RWPE1 (cell line): ENCODE measurements around the gene GFRA1.

Experiments
- CTCF ChIA-PET: fragments of 350-600 bp; sonication (Branson Sonifier 250); formaldehyde crosslinking; extraction: SDS; loops from one replicate; lab custom pipeline; 2021; lab: Yijun Ruan, JAX
- POLR2A ChIA-PET: fragments of 400-600 bp; formaldehyde crosslinking; extraction: SDS; loops from one replicate; lab custom pipeline; 2020; ENCODE audit warnings: antibody characterized with exemption; ENCODE audit not compliant: low non-redundant PET; lab: Yijun Ruan, JAX
- DNase-seq: peaks from one replicate; pipeline ENCODE4 v3.0.0; 2012; ENCODE audit warnings: low spot score
- H3K27ac ChIP-seq: fragments of 450-650 bp; 2 replicates; pipeline ENCODE4 v1.5.1; 2017
- CTCF ChIP-seq: fragments of 450-650 bp; conservative IDR thresholded peaks from 2 replicates; pipeline ENCODE4 v1.5.1; 2017; ENCODE audit warnings: low read depth, mild to moderate bottlenecking

The GFRA1 gene

DNA sequence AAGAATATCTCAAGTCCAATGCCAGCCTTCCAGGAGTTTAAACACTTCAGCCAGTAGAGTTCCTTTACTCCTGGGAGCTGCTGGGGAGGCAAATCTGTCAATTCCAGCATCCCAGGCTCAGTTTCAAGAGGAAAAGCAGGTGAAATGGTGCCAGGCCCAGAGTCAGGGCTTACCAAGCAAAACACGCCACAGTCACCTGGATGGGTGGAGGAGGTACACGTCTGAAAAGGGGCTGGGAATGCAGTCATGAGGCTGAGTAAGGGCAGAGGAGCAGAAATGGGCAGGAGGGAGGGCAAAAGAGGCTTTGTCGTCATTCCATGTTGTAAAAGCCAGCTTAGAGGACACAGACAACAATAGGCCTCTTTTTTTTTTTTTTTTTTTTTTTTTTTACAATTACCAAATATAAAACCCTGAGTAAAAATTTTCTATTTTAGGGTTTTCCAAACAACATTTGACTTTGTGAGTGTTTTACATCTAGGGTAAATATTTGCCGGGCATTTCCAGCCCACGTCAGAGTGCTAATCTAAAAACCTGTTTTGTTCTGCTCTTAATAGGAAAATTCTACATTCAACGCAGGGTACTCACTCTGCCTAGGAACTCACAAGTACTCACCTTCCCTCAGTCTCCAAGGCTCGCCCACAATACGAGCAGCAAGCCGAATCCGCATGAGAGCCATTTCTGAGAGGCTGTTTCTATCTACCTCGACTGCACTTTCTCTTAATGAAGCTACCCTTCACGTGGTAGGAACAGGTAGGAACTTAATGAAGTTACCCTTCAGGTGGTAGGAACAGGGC is 21.2 kb downstream of the GFRA1 start:
- POLR2A ChIA-PET: interaction anchor here (0.6 kb wide), 1 partner anchor 434 kb away, joined by 5 read pairs; no protein-coding TSS in a partner anchor
- H3K27ac ChIP-seq: no peak overlapping the region
- CTCF ChIA-PET: interaction anchor here (0.8 kb wide), 1 partner anchor 9 kb away, joined by 9 read pairs; no protein-coding TSS in a partner anchor
- TF ChIP-seq CTCF: no peak
- DNase-seq: no peak

- ChIA-PET POLR2A (no interaction called here), CTCF (no interaction called here)
- no peak for TF ChIP-seq CTCF
- no peak overlapping the region for H3K27ac ChIP-seq
- no peak for DNase-seq
Observed at GRCh38 chr10:116247691-116248090, 25.3 kb downstream of the GFRA1 start.

DNA sequence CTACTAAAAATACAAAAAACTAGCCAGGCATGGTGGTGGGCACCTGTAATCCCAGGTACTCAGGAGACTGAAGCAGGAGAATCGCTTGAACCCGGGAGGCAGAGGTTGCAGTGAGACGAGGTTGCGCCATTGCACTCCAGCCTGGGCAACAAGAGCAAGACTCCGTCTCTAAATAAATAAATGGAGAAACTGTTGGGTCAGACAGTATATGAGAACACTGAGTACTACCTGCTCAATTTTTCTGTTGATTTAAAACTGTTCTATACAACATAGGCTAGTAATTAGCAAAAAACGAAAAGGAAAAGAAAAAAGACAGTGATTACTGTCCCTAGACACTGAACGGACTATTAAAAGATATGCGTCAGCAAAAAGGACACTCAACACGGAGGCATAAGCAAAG is 26.7 kb downstream of the GFRA1 start:
- POLR2A ChIA-PET: no interaction called here
- DNase-seq: no peak
- H3K27ac ChIP-seq: no peak overlapping the region
- TF ChIP-seq CTCF: no peak
- CTCF ChIA-PET: no interaction called here

- no peak for DNase-seq
- ChIA-PET CTCF (no interaction called here), POLR2A (no interaction called here)
- TF ChIP-seq CTCF: no peak
- no peak overlapping the region for H3K27ac ChIP-seq
Observed at GRCh38 chr10:116245156-116245555, 27.9 kb downstream of the GFRA1 start.

DNA sequence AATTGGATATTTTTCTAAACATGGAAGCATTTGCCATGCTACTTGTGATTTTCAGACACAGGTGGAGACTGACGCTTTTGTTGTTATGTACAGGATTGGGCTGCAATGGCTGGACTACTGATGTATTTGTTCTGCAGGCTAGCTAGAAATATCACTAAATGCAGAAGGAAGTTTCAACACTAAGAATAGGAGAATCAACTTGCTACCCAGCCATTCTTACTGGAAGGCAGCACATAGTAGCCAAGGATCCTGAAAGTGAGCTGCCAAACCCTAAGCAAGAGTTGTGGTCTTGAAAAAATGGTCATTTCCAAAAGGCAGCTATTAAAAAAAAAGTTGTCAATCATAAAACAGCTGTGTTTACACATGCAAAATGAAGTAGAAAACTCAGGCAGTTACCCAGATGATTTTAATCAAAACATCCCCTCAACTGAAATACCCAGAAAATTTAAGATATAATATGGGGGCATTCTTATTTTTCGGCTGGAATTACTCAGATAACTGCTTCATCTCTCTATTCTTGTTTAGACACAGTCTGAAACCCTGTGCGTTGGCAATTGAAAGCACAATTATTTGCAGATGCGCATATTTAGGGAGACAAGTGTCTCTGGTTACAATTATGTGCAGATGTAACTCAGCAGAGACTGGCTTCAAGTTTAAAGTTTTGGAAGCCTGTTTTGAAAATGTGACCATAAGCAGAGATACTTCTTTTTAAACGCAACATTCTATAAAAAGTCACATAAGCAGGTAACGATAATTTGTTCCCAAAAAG is 31.2 kb downstream of the GFRA1 start:
- no peak for DNase-seq
- no peak for TF ChIP-seq CTCF
- H3K27ac ChIP-seq: no peak overlapping the region
- POLR2A ChIA-PET: no interaction called here
- CTCF ChIA-PET: interaction anchor here (0.6 to 0.7 kb wide), 2 partner anchors 10 to 178 kb away, joined by 6 to 9 read pairs; no protein-coding TSS in a partner anchor

DNA sequence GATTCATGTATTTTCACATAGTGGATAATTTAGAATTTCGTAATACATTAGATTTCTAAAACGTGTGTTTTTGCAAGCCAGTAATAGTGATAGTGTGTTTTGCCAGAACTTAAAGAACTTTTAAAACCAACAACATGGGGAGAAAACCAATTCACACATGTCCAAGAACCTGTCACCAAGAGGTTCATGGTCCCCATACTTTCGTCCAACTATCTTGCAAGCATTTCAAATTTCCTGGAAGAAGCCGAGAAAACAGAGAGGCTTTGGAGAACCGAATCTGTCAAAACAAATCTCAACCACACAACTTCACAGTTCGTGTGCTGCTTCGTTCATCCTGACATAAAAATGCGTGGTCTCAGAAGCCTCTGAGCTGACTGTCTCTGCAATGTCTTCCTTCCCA is 31.9 kb downstream of the GFRA1 start:
- POLR2A ChIA-PET: no interaction called here
- H3K27ac ChIP-seq: no peak overlapping the region
- DNase-seq: no peak
- no peak for TF ChIP-seq CTCF
- CTCF ChIA-PET: interaction anchor here (0.7 kb wide), 1 partner anchor 177 kb away, joined by 6 read pairs; no protein-coding TSS in a partner anchor
